ENCODE data around the gene TACC3. TPM values are rescaled to one million over a fixed set of nuclear protein-coding genes. Genes with fewer than 3 reads are reported as not detected.
A peak's percentile ranks its signal among the peaks of the same experiment; 100 is the strongest.

Gene TACC3
- total and polyA plus RNA-seq, 2 experiments from 2014 or later: 18.1 to 78.2 TPM

GRCh38 chr4:1752284-1753041 lies 31.1 kb downstream of the TACC3 start:
- no peak overlapping the region for H3K27ac ChIP-seq
- H3K9me3 ChIP-seq (ENCODE audit: low read depth): no peaks in the 10 kb centered on the region
- H3K4me1 ChIP-seq (ENCODE audit: low read depth): peaks cover 11% of the 10 kb centered on the region
- H3K4me3 ChIP-seq: no peak overlapping the region
- H3K36me3 ChIP-seq: no peaks in the 10 kb centered on the region
- DNase-seq (ENCODE audit: low read depth in 1 of 2, low spot score in 1 of 2): peak; percentile 32 to 44
- TF ChIP-seq, protein P1, sequence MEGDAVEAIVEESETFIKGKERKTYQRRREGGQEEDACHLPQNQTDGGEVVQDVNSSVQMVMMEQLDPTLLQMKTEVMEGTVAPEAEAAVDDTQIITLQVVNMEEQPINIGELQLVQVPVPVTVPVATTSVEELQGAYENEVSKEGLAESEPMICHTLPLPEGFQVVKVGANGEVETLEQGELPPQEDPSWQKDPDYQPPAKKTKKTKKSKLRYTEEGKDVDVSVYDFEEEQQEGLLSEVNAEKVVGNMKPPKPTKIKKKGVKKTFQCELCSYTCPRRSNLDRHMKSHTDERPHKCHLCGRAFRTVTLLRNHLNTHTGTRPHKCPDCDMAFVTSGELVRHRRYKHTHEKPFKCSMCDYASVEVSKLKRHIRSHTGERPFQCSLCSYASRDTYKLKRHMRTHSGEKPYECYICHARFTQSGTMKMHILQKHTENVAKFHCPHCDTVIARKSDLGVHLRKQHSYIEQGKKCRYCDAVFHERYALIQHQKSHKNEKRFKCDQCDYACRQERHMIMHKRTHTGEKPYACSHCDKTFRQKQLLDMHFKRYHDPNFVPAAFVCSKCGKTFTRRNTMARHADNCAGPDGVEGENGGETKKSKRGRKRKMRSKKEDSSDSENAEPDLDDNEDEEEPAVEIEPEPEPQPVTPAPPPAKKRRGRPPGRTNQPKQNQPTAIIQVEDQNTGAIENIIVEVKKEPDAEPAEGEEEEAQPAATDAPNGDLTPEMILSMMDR (IDR thresholded peaks at IDR 0.05; ENCODE audit: low read depth, low read length): no peak
- no peaks in the 10 kb centered on the region for H3K27me3 ChIP-seq

DNA sequence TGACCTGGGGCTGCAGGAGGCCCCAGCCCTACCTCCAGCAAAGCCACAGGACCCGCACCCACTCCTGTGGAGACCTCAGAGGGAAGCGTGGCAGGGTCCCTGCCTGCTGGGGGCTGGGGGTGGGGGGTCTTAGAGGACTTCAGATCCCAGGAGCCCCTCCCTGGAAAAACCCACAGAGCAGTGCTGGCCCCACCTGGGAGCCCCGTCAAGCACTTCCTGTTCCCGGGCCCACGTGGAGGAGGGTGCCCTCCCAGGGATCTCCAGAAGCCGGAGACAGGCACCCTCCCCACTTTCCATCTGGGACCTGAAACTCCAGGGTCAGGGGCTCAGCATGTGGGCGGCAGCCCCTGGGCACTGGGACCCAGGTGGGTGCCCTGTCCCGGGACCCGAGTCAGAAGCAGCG lies 32.0 kb downstream of the TACC3 start:
- Histone ChIP-seq H3K36me3 (no peaks in the 10 kb centered on the region), H3K4me1 (ENCODE audit: low read depth) (peaks cover 11% of the 10 kb centered on the region), H3K9me3 (ENCODE audit: low read depth) (no peaks in the 10 kb centered on the region), H3K4me3 (no peak overlapping the region), H3K27ac (no peak overlapping the region), H3K27me3 (no peaks in the 10 kb centered on the region)
- no peak for DNase-seq (ENCODE audit: low read depth in 1 of 2, low spot score in 1 of 2)
- TF ChIP-seq, protein P1 (IDR thresholded peaks at IDR 0.05; ENCODE audit: low read depth, low read length): no peak

- Histone ChIP-seq H3K9me3 (ENCODE audit: low read depth) (no peaks in the 10 kb centered on the region), H3K4me1 (ENCODE audit: low read depth) (peaks cover 11% of the 10 kb centered on the region), H3K27me3 (no peaks in the 10 kb centered on the region), H3K27ac (peak overlapping the region; percentile 64), H3K4me3 (no peak overlapping the region), H3K36me3 (no peaks in the 10 kb centered on the region)
- TF ChIP-seq, protein P1 (IDR thresholded peaks at IDR 0.05; ENCODE audit: low read depth, low read length): no peak
- no peak for DNase-seq (ENCODE audit: low read depth in 1 of 2, low spot score in 1 of 2)
These were observed 32.5 kb downstream of the TACC3 start for GRCh38 chr4:1753697-1754311.

DNA sequence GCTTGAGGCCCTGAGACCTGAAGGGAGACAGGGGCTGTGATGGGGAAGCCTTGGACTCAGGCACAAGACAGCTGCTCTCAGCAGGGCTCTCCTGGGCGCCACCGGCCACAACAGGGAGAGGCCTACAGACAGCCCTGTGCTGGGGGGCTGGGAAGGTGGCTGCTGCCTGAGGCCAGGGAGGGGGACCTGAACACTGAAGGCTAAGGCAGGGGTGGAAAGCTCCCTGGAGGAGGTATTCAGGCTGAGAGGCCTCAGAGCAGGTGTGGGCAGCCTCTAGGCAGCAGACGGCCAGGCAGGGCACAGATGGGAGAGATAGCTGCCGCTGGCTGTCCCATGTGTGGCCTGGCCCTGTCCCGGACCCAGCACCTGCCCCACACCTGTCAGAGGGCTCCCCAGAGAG lies 33.0 kb downstream of the TACC3 start:
- Histone ChIP-seq H3K4me3 (no peak overlapping the region), H3K4me1 (ENCODE audit: low read depth) (peaks cover 11% of the 10 kb centered on the region), H3K9me3 (ENCODE audit: low read depth) (no peaks in the 10 kb centered on the region), H3K36me3 (no peaks in the 10 kb centered on the region), H3K27ac (peak overlapping the region; percentile 64), H3K27me3 (no peaks in the 10 kb centered on the region)
- no peak for DNase-seq (ENCODE audit: low read depth in 1 of 2, low spot score in 1 of 2)
- TF ChIP-seq, protein P1 (IDR thresholded peaks at IDR 0.05; ENCODE audit: low read depth, low read length): no peak

DNA sequence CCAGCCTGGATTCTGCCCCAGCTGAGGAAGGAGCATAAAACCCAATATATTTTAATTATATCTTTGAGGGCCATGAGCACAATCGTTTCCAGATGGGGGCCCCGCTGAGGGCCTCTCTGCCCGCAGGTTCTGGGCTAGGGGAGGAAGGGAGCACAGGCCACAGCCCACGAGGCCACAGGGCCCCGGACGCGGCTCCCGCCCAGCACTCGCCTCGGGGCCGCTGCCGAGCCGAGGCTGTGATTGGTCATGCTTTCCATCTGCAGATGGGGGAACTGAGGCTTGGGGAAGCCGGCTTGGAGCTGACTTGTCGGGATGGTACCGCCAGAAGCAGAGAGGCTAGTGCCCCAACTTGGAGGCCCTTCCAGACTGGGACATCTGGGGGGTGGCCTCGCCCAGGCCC lies 34.0 kb downstream of the TACC3 start:
- Histone ChIP-seq H3K36me3 (no peaks in the 10 kb centered on the region), H3K27me3 (no peaks in the 10 kb centered on the region), H3K4me1 (ENCODE audit: low read depth) (peaks cover 11% of the 10 kb centered on the region), H3K9me3 (ENCODE audit: low read depth) (no peaks in the 10 kb centered on the region), H3K27ac (no peak overlapping the region), H3K4me3 (no peak overlapping the region)
- TF ChIP-seq, protein P1 (IDR thresholded peaks at IDR 0.05; ENCODE audit: low read depth, low read length): no peak
- no peak for DNase-seq (ENCODE audit: low read depth in 1 of 2, low spot score in 1 of 2)

Data from cardiac muscle cell (in vitro differentiated cells and primary cell).